Fibroblast of skin of back (primary cell): ENCODE data around the gene ATP2B2.

Source experiments
- DNase-seq: peaks from one replicate; pipeline ENCODE4 v3.0.0-alpha.2; 2013

The ATP2B2 gene

DNA sequence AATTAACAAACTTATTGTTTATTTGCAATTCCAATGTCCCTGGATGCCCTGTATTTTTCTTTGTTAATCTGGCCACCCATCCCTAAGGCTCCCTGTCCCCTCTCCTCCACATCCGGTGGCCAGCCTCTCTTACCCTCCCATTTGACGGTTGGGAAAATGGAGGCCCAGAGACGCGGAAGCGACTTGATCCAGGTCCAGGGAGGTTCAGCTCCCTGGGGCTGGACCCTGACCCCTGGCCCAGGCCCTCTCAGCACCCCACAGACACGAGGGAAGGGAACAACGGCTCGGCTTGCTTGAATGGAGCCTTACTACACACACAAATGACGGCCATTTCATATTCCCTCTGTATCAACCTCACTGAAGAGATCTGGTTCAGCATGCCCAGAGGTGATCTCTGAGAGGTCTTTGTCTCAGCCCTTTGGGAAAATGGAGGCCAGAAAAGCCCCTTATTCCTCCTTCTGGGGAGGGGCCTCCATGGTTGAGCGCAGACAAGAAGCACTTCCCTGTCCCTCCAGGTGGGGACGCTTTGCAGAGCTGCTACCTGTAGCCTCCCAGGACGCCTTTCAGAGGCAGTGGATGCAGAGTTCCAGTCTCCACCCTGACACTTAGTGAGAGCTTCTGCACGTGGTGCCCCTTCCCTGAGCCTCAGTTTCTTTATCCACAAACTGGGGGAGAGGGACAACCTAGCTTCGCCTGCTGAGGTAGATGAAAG lies 82.1 kb downstream of the ATP2B2 start:
- DNase-seq, result no peak

DNA sequence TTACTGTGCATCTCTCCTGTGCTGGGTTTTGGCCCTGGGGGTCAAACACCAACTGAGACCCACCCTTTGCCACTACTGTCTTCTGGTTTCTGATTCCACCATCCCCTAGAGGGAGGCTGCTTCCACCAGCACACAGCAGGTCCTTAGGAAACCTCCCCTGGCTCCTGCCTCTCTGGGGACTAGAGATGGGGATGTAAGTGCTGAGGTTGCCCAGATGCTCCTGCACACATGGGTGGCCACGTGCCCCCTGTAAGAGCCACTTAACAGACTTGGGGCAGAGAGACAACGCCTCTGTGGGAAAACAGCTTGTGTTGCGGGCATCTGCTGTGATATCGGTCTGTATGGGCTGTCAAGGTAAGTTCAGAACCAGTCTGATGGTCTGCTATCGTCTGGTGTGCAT lies 83.4 kb downstream of the ATP2B2 start:
- DNase-seq, result no peak

DNA sequence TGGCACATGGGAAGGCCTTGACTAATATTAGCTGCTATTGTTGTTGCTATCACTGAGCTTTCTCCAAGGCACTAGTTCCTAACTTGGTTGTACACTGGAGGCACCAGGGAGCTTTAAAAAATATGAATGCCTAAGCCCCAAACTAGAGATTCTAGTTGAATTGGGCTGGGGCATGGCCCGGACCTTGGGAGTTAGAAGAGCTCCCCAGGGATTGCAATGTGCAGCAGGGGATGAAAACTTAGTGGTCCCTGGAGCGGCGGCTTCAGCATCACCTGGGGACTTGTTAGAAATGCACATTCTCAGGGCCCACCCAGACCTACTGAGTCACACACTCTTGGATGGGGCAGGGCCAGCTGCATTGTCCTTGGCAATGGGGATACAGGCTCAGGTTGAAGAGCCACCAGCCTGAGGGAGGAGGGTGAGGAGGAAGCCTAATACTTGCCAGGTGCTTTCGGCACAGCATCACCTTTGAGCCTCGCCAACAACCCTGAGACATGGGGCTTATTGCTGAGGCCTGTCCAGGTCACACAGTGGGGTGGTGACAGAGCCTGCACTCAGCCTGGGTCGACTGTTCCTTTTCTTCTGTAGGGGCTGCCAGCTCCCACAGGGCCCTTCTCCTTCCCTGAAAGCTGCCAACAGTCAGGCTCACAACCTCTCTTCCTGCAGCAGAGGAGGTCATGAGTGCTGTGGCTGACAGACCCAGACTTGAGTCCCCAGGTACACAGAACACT lies 84.5 kb downstream of the ATP2B2 start:
- no peak for DNase-seq

DNA sequence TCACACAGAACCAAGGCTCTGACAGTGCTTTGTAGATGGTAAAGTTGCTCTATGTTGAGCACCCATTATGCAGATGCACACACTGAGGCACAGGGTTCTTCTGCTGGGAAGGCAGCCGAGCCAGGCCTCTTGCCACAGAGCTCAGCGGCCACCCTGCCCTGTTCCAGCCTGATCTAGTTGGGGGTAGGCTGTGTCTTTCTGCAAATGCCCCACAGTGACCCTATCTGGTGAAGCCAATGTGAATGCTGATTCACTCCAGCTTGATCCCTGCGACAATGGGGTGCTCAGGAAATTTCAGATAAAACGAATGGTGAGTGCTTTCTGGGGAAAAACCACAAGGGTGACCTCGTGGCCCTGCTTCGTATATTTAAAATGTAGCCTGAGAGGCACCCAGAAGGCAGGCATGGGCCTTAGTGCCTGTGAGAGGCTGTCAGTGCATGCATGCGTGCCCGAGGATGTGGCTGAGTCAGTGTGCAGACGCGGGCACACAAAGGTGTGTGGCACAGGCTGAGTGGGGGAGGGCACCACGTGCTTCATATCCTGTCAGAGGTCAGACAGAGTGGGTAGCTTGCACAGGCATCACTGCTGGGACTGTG lies 85.7 kb downstream of the ATP2B2 start:
- no peak for DNase-seq

DNA sequence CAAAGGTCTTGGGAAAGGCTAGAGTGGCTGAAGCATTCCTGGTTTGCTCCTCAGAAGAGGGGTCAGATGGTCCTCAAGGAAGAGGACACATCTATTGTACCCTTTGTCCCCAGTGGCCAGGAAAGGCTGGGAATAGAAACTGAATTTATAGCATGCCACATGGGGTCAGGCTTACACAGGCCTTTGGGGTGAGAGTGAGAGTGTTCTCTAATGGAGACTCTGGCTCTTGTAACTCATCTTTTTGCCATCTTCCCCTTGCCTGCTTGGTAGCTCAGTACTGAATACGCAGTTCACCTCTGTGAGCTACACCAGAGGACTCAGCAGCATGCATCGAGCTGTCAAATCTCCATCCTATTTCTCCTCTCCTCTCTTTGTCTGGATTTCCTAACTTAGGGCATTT lies 87.5 kb downstream of the ATP2B2 start:
- peak; percentile 34 for DNase-seq

DNA sequence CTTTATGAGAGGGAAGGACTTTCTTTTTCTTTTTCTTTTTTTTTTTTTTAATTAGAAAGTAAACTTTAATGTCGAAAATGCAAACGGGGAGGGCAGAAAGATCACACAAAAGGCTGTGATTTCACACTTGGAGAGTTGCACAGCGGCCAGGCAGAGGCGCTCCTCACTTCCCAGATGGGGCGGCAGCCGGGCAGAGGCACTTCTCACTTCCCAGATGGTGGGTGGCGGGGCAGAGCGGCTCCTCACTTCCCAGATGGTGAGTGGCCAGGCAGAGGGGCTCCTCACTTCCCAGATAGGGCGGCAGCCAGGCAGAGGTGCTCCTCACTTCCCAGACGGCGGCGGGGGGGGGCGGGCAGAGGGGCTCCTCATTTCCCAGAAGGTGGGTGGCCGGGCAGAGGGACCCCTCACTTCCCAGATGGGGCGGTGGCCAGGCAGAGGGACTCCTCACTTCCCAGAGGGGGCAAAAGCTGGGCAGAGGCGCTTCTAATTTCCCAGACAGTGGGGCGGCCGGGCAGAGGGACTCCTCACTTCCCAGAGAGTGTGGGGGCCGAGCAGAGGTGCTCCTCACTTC lies 88.6 kb downstream of the ATP2B2 start:
- no peak for DNase-seq

DNA sequence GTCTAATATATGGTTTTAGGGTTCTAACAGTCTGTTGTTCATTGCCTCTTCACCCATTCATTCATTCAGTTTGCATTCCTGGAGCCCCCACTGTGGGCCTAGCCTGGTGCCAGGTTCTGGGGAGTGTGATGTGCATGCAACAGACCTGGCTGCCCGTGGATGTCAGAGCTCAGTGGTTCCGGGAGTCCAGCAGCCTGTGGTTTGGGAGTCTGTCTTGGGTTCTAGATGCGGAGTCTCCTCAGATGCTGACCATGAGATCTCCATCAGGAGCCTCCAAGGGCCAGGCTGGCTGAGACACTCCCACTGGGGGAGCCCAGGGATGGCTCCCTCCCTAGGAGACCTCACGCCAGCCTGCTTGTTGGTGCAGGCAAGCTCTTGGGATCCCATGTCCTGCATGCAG lies 92.3 kb downstream of the ATP2B2 start:
- no peak for DNase-seq

DNA sequence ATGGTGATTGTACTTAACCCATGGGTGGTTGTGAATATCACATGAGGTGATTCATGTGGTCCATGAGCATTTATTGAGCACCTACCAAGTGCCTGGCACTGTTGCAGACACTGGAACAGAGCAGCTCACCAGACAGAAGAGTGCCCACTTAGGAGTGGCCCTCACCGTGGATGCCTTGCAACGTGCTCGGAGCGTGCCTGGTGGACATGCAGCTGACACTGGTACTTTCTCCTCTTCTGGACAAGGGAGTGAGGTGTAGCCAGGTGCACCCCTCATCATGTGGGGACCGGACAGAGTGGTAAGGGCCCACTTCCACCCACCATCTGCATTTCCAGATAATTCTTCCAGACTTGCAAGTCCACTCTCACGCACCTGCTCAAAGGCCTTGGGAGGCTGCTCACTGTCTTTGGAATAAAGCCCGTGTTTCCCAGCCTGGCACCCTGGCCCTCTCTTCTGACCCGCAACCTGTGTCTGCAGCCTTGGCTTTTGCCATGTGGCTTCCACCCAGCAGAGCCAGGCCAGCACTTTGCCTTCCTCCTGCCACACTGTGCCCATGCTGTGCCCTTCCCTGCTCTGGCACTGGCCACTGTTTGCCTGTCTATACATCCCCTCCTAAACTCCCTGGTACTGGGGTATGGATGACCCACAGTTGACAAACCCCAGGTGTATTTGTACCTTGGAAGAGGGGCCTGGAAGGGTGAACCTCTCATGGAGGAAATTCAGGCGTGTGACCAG lies 93.6 kb downstream of the ATP2B2 start:
- no peak for DNase-seq

DNA sequence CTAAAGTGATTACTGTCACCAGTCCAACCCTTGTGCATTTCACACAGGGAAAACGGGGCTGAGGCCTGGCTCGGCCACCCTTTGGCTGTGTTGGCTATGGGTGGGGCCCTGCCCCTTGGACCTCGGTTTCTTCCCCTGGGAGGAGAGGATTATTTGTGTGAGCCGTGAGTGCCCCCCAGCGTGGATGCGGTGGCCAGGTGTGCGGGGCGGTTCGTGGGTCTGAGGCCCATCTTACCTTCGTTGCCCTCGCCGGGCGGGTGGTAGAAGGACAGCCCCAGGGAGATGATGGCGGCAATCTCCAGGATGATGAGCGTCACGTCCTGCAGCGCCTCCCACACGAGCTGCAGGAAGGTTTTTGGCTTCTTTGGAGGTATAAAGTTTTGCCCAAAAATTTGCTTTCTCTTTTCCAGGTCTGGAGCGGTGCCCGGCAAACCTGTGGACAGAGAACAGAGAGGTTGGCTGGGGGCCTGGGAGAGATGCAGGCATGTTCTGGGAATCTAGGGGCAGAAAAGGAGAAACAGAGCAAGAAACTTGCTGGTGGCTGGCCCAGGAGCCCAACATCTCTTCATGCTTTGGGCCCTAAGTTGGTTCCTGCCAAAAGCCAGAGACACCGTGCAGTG lies 94.9 kb downstream of the ATP2B2 start:
- no peak for DNase-seq

DNA sequence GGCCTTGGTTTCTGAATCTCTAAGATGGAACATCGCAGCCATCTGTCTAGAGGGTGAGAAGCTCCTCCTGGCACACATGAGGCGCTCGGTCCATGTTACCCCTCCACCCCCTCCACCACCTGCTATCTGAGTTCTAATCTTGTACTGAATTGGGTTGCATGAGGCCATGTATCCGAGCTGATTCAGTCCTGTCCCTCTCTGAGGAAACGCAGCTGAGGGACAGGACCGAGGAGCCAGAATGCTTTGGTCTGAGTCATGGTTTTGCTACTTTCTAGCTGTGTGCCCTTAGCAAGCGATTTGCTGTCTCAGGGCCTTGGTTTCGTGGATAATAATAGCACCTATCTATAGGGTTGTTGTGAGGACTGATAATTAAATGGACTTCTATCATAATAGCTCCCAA lies 96.7 kb downstream of the ATP2B2 start:
- peak; percentile 18 for DNase-seq

DNA sequence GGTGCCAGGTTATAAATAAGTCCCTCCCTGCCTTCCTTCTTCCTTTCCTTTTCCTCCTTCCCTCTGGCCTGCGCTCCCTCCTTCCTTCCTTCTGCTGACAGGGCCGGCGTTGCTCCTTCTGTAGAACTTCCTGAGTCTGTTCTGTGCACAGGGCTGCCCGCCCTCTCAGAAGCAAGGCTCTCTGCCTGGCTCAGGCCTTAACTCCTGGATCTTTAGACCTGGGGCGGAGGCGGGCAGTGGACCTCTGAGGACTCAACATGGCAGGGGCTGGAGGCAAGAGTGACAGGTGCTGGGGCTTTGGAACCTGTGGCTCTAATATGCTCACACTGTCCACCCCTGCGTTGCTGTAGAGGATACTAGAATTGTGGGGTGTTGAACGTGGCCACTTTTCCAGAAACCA lies 98.0 kb downstream of the ATP2B2 start:
- no peak for DNase-seq

DNA sequence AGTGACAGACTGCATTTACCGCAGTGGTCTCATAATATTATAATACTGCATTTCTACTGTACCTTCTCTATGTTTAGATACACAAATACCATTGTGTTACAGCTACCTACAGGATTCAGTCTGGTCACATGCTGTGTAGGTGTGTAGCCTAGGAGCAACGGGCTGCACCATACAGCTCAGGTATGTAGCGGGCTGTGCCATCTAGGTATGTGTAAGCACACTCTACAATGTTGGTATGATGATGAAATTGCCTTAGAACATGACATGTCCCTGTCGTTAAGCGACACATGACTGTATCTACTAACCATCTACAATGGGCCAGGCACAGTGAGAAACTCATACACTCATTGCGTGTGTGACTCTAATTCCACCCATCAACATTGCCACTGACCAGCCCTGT lies 99.0 kb downstream of the ATP2B2 start:
- DNase-seq, result no peak

DNA sequence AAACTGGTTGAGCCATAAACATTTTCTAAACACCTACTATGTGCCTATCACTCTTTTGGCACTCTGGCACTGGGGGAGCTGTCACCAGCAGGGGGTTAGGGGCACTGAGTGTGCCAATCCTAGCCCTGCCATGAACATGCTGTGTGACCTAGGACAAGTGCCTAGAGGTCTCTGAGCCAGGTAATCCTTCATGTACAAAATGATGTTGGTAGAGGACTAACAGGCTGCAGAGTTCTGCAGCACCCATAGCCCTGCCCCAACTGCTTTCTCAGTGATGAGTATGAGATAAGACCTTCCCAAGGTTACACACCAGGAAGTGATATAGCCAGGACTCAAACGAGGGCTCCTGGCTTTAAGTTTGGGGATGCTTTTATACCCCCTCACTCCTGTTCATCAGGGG lies 99.6 kb downstream of the ATP2B2 start:
- no peak for DNase-seq

DNA sequence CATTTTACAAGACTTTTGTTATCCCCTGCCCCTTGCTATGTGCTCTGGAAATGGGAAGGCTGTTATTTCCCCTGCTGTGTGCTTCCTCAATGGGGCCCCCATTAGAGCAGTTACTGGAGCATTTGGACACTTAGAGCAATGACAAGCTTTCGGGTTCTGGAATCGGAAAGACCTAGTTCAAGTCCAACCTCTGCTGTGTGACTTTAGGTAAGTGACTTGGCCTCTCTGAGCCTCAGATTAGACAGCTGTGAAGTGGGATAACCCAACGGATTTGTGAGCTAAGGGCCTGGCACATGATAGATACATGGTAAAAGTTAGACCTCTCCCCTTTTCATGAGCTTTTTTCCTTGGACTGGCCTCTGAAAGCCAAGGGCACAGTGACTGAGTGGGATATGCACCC lies 100.5 kb downstream of the ATP2B2 start:
- DNase-seq, result no peak

DNA sequence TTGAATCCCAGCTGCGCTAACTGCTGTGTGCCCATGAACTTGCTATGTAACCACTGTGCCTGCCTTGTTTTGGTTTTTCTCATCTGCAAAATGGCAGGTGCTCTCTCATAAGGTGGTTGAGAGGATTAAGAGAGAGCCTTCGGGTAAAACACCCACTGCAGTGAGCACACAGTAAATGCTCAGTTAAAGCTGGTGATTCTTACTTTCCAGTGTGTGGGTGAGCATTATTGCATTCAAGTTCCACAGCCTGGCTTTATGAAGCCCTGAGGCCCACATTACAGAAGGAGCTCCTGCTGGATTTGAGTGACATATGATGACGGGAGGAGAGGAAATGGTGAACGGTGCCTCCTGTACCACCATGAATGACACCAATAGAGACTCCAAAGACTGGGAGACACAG lies 101.0 kb downstream of the ATP2B2 start:
- DNase-seq, result no peak

DNA sequence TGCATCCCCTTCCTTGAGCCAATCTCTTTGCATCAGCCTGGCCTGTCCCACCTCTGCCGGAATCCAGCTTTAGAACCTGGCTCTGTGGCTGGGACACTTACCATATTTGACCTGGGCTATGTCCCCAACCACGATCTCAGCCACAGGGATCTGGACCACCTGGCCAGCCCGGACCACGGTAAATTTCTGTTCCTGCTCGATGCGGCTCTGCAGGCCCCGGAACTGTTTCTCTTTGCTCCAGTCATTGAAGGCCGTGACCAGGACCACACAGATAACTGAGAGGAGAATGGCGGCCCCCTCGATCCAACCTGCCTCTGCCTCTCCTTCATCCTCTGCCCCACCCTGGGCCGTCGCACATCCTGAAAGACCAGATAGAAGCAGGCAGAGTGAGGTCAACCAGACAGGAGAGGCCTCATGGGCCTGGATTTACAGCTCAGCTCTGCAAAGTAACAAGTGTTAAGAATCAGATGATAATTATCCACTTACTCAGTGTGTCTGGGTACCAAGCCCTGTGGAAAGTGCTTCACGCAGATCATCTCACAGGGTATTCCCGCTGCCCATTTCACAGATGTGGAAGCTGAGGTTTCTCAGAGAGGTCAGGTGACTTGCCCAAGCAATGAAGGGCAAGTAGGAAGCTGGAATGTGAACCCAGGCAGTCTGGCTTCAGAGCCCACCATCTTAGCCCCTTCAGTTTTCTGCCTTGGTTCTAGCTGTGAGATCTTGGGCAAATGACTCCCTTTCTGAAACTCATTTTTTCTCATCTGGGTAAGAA lies 103.2 kb downstream of the ATP2B2 start:
- no peak for DNase-seq

DNA sequence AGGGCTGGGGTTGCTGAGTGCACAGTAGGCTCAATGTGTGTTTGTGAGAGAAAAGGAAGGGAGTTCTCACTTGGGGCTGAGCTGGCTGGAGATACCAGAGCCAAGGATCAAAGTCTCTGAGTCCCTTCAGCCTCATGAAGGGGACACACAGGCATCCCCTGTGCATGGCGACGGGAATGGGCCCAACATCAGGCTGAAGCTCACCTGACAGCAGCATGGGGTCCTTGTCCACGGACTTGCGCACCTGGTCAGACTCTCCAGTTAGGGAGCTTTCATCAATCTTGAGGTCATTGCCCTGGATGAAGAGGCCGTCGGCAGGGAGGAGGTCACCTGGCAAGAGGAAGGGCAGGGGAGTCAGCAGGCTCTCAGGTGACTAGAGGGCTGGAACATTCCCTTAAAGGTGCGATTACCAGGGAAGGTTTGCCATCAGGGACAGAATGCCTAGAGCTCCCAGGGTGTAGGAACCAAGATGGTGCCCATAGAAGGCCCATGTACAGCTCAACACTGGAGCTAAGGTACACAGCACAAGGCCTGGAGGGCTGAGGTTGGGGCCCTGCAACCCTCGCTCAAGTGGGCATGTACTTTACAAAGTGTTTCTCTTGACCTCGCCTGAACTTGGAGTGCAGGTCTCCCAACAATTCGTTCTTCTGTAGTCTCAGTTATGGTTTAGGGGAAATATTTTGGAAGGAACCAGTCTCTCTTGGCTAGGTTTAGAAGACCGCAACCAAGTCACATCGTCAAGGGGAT lies 104.5 kb downstream of the ATP2B2 start:
- DNase-seq, result no peak

DNA sequence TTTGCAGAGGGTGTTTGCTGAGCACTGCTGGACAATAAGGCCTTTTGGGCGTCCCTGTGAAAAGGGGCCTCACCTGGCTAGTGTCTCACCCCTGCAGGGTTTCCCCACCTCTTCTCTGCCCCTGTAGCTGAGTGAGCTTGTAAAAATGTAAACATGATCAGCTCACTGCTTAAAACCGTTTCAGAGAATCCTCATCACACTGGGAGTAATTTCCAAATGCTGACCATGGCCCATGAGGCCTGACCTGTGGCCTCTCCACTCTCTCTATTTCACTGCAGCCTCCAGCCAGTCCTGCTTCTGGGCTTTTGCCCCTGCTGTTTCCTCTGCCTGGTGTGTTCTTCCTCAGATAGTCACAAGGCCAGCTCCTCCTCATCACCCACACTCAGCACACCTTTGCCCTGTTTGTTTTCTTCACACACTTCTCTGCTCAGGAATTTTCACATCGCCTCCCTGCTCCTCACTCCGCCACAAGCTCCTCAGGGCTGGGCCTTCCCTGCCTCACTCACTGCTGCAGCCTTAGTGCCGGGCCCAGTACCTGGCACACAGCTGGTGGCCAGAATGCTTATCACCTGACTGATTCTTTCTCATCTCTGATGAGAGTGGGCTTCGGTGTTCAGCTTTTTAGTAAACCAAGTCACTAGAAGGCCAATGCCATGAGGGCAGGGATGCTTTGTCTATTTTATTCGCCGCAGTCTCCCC lies 105.2 kb downstream of the ATP2B2 start:
- no peak for DNase-seq

DNA sequence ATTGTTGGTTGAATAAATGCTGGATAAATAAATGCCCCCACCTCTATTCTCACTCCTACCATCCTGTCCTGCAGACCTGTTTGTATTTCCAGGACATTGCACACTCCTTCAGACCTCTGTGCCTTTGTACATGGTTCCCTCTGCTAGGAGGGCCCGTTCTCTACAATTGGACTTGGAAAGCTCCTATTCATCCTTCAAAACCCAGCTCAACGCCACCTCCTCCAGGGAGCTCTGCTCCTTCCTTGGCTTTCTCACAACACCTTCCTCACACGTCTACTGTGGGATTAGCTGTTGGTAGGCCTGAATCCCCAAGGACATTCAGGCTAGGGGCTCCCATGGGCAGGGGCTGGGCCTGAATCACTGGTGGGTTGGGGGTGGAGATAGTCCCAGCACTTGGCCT lies 105.8 kb downstream of the ATP2B2 start:
- no peak for DNase-seq

DNA sequence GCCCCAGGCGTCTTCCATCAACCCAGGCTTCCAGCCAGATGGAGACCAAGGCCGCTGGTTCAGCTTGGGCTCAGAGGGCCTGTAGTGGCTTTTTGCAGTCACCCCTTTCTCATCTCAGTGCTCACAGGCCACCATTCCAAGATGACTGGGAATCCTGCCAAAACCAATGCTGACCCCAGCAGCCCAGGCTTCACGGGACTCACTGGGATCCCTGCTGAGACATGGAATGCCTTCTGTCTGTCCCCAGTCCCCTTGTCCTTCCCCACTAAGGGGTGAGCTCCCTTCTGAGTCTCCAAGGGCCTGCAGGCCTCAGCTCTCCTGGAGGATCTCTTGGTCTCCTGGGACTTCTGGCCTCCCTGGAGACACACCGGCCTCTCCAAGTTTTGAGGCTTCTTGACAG lies 107.0 kb downstream of the ATP2B2 start:
- peak; percentile 31 for DNase-seq
